ENCODE results near the gene MLLT1. TPM values are rescaled to one million over a fixed set of nuclear protein-coding genes. Genes with fewer than 3 reads are reported as not detected.

Gene MLLT1
- total and polyA plus RNA-seq, 2 donors (not counting 1 experiment from before 2014, with no cell fraction given): 6.4 to 13.7 TPM

GRCh38 chr19:6219147-6219525 lies 60.6 kb downstream of the MLLT1 start:
- H3K4me1 ChIP-seq (ENCODE audit: control insufficient read depth, extremely low read depth, insufficient read depth, low read length): peaks cover 16% of the 10 kb centered on the region
- no peak overlapping the region for H3K4me3 ChIP-seq (replicated peaks in 1 of 4; ENCODE audit: control extremely low read depth in 1 of 4, insufficient read depth in 1 of 4, low read depth in 3 of 4, low read length in 4 of 4)
- no peaks in the 10 kb centered on the region for H3K79me2 ChIP-seq (ENCODE audit: control insufficient read depth, insufficient read depth, low read length)
- H3K4me2 ChIP-seq (ENCODE audit: extremely low read depth, insufficient read depth, low read length): no peak overlapping the region
- peaks cover 16% of the 10 kb centered on the region for H3K36me3 ChIP-seq (ENCODE audit: control insufficient read depth, insufficient read depth, low read length)
- H2AFZ ChIP-seq (ENCODE audit: low read length): no peak overlapping the region
- H3K9me3 ChIP-seq (ENCODE audit: control insufficient read depth, insufficient read depth, low read depth, low read length): no peaks in the 10 kb centered on the region
- no peaks in the 10 kb centered on the region for H4K20me1 ChIP-seq (ENCODE audit: control insufficient read depth, extremely low read depth, insufficient read depth, low read length)
- no peak overlapping the region for H3K27ac ChIP-seq (ENCODE audit: insufficient read depth, low read length)
- H3K9ac ChIP-seq (ENCODE audit: insufficient read depth, low read length): no peak overlapping the region
- H3K27me3 ChIP-seq (ENCODE audit: control insufficient read depth, insufficient read depth, low read length): no peaks in the 10 kb centered on the region
- TF ChIP-seq, protein P1, sequence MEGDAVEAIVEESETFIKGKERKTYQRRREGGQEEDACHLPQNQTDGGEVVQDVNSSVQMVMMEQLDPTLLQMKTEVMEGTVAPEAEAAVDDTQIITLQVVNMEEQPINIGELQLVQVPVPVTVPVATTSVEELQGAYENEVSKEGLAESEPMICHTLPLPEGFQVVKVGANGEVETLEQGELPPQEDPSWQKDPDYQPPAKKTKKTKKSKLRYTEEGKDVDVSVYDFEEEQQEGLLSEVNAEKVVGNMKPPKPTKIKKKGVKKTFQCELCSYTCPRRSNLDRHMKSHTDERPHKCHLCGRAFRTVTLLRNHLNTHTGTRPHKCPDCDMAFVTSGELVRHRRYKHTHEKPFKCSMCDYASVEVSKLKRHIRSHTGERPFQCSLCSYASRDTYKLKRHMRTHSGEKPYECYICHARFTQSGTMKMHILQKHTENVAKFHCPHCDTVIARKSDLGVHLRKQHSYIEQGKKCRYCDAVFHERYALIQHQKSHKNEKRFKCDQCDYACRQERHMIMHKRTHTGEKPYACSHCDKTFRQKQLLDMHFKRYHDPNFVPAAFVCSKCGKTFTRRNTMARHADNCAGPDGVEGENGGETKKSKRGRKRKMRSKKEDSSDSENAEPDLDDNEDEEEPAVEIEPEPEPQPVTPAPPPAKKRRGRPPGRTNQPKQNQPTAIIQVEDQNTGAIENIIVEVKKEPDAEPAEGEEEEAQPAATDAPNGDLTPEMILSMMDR (conservative IDR thresholded peaks at IDR 0.05 in 1 of 2, IDR thresholded peaks at IDR 0.05 in 1 of 2; ENCODE audit: low read depth in 1 of 2, low read length in 2 of 2): no peak
- no peak for TF ChIP-seq EZH2 (IDR thresholded peaks at IDR 0.05; ENCODE audit: low read length, missing control alignments)
- DNase-seq (ENCODE audit: low read depth in 2 of 2): no peak

GRCh38 chr19:6218491-6219146 lies 61.2 kb downstream of the MLLT1 start:
- Histone ChIP-seq H3K4me2 (ENCODE audit: extremely low read depth, insufficient read depth, low read length) (no peak overlapping the region), H4K20me1 (ENCODE audit: control insufficient read depth, extremely low read depth, insufficient read depth, low read length) (no peaks in the 10 kb centered on the region), H3K4me1 (ENCODE audit: control insufficient read depth, extremely low read depth, insufficient read depth, low read length) (peaks cover 16% of the 10 kb centered on the region), H3K9ac (ENCODE audit: insufficient read depth, low read length) (no peak overlapping the region), H2AFZ (ENCODE audit: low read length) (no peak overlapping the region), H3K36me3 (ENCODE audit: control insufficient read depth, insufficient read depth, low read length) (peaks cover 16% of the 10 kb centered on the region), H3K79me2 (ENCODE audit: control insufficient read depth, insufficient read depth, low read length) (no peaks in the 10 kb centered on the region), H3K4me3 (replicated peaks in 1 of 4; ENCODE audit: control extremely low read depth in 1 of 4, insufficient read depth in 1 of 4, low read depth in 3 of 4, low read length in 4 of 4) (no peak overlapping the region), H3K9me3 (ENCODE audit: control insufficient read depth, insufficient read depth, low read depth, low read length) (no peaks in the 10 kb centered on the region), H3K27me3 (ENCODE audit: control insufficient read depth, insufficient read depth, low read length) (no peaks in the 10 kb centered on the region), H3K27ac (ENCODE audit: insufficient read depth, low read length) (no peak overlapping the region)
- DNase-seq (ENCODE audit: low read depth in 2 of 2): peak; percentile 61 to 79
- TF ChIP-seq EZH2 (IDR thresholded peaks at IDR 0.05; ENCODE audit: low read length, missing control alignments): no peak
- TF ChIP-seq, protein P1 (conservative IDR thresholded peaks at IDR 0.05 in 1 of 2, IDR thresholded peaks at IDR 0.05 in 1 of 2; ENCODE audit: low read depth in 1 of 2, low read length in 2 of 2): peak; percentile 88 to 94

DNA sequence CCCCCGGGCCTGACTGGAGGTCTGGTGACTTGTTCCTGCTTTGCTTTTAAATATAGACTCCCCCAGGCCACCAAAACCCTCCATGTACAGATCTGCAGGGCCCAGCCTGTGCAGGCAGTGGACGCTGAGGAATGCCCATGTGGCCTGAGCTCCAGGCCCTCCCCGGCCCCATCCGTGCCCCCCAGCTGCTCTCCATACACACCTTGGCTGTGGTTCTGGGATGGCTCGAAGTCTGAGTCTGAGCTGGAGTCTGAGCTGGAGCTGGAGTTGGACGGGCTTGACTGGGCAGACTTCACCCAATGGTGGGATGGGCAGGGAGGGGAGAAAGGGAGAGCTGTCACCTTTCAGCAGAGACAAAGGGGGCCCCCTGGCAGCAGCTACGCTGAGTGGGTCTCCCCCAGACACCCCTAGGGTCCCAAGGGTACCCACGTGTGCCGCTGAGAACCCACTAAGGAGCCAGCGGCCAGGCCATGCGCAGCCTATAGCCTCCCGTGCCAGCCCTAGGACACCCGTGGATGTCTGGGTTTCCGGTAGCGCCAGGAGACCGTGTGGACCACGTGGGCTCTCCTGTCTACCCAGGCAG lies 61.9 kb downstream of the MLLT1 start:
- no peaks in the 10 kb centered on the region for H3K9me3 ChIP-seq (ENCODE audit: control insufficient read depth, insufficient read depth, low read depth, low read length)
- no peak overlapping the region for H2AFZ ChIP-seq (ENCODE audit: low read length)
- no peak overlapping the region for H3K4me2 ChIP-seq (ENCODE audit: extremely low read depth, insufficient read depth, low read length)
- H3K27me3 ChIP-seq (ENCODE audit: control insufficient read depth, insufficient read depth, low read length): no peaks in the 10 kb centered on the region
- H3K36me3 ChIP-seq (ENCODE audit: control insufficient read depth, insufficient read depth, low read length): peaks cover 16% of the 10 kb centered on the region
- no peak for TF ChIP-seq EZH2 (IDR thresholded peaks at IDR 0.05; ENCODE audit: low read length, missing control alignments)
- TF ChIP-seq, protein P1 (conservative IDR thresholded peaks at IDR 0.05 in 1 of 2, IDR thresholded peaks at IDR 0.05 in 1 of 2; ENCODE audit: low read depth in 1 of 2, low read length in 2 of 2): no peak
- no peak overlapping the region for H3K4me3 ChIP-seq (replicated peaks in 1 of 4; ENCODE audit: control extremely low read depth in 1 of 4, insufficient read depth in 1 of 4, low read depth in 3 of 4, low read length in 4 of 4)
- H4K20me1 ChIP-seq (ENCODE audit: control insufficient read depth, extremely low read depth, insufficient read depth, low read length): no peaks in the 10 kb centered on the region
- no peaks in the 10 kb centered on the region for H3K79me2 ChIP-seq (ENCODE audit: control insufficient read depth, insufficient read depth, low read length)
- H3K9ac ChIP-seq (ENCODE audit: insufficient read depth, low read length): no peak overlapping the region
- no peak for DNase-seq (ENCODE audit: low read depth in 2 of 2)
- no peak overlapping the region for H3K27ac ChIP-seq (ENCODE audit: insufficient read depth, low read length)
- H3K4me1 ChIP-seq (ENCODE audit: control insufficient read depth, extremely low read depth, insufficient read depth, low read length): peaks cover 16% of the 10 kb centered on the region

Measured in fibroblast of lung (primary cell).